Heart left ventricle (tissue), 16 donors: ENCODE measurements around the gene HPN. TPM values are rescaled to one million over a fixed set of nuclear protein-coding genes. Genes with fewer than 3 reads are reported as not detected.

Experiments used
- ATAC-seq, 4 donors: fragments of 200-7000 bp; cut with Tn5 transposase; one replicate each; pipeline ENCODE4 v1.9.1; 2020 to 2022; ENCODE audit warnings: moderate library complexity in 4 of 4, mild to moderate bottlenecking in 3 of 4, moderate number of reproducible peaks in 1 of 4
- DNase-seq, 5 donors: peaks; one replicate each; pipeline ENCODE4 v3.0.0-alpha.2; 2020
- H3K27ac ChIP-seq, 12 donors: fragments of 200-600 bp; sonication (generic) in 4 of 12; one replicate each; pipeline versions ENCODE4 v1.5.0 to v1.8.0; 2016 to 2022; ENCODE audit warnings: mild to moderate bottlenecking in 2 of 12
- H3K27me3 ChIP-seq, 9 donors: fragments of 200-600 bp; sonication (generic) in 2 of 9; one replicate each; pipeline versions ENCODE4 v1.5.1 to v1.8.0; 2016 to 2022; ENCODE audit warnings: mild to moderate bottlenecking in 3 of 9
- H3K36me3 ChIP-seq, 9 donors: fragments of 200-600 bp; sonication (generic) in 2 of 9; one replicate each; pipeline versions ENCODE4 v1.5.0 to v1.8.0; 2018 to 2022; ENCODE audit warnings: mild to moderate bottlenecking in 2 of 9
- H3K4me1 ChIP-seq, 12 donors: fragments of 200-600 bp; sonication (generic) in 4 of 12; one replicate each; pipeline versions ENCODE4 v1.5.0 to v1.8.0; 2016 to 2022; ENCODE audit warnings: mild to moderate bottlenecking in 3 of 12
- H3K4me3 ChIP-seq, 12 donors: fragments of 200-600 bp; sonication (generic) in 4 of 12; one replicate each; pipeline versions ENCODE4 v1.5.0 to v1.8.0; 2017 to 2022; ENCODE audit warnings: mild to moderate bottlenecking in 9 of 12, moderate library complexity in 4 of 12
- H3K9me3 ChIP-seq, 12 donors: fragments of 200-600 bp; sonication (generic) in 4 of 12; one replicate each; pipeline versions ENCODE4 v1.5.0 to v1.8.0; 2016 to 2022; ENCODE audit warnings: mild to moderate bottlenecking in 1 of 12
- CTCF ChIP-seq, 12 donors: fragments of 200-600 bp; sonication (generic) in 4 of 12; IDR thresholded peaks; one replicate each; pipeline versions ENCODE4 v1.5.0 to v1.8.0; 2018 to 2022; ENCODE audit warnings: antibody characterized with exemption in 12 of 12, mild to moderate bottlenecking in 5 of 12
- POLR2A ChIP-seq, 2 donors: fragments of 450-650 bp; IDR thresholded peaks; one replicate each; pipeline ENCODE4 v1.6.1; 2017; ENCODE audit warnings: antibody characterized with exemption in 2 of 2, mild to moderate bottlenecking in 2 of 2, moderate library complexity in 2 of 2
- WGBS, 4 donors: extraction: QIAGEN DNeasy Blood & Tissue Kit in 2 of 4; methylation state at CpG; one replicate each; pipeline versions ENCODE4 v1.1.5 to v1.1.7; 2013 to 2018; 5-methylcytosine and 5-hydroxymethylcytosine counted together
- intact Hi-C, 10 donors: fragments of 100-400 bp; cut with DNase I; formaldehyde crosslinking; loops; one replicate each; pipeline versions ENCODE4 v1.11.1 to v1.14.2; 2022
- polyA plus RNA-seq, 2 donors: library from polyadenylated mRNA; stranded (reverse); fragments of 200-250 nt; gene quantifications; one replicate each; pipeline ENCODE4 v1.2.3, GENCODE V29; 2013
- total RNA-seq, 9 donors: library from RNA; depleted of rRNA in 2 of 9; stranded (reverse); fragments of >200 nt in 2 of 9; fragmentation: NEBNext Ultra II Directional in 3 of 9; extraction: Animal tissue kit (Norgen Biotek cat#: 25700) in 3 of 9; gene quantifications; one replicate each; pipeline versions ENCODE4 v1.1.0 to v1.2.4, GENCODE V29; 2016 to 2023
- donor health status: ischemic (EF 13 %, LVEDD 7.1; RV severe dilation, severe dysfunction).
- donor health status: healthy with polysubstance abuse.
- donor health status: DM: no; HTN: yes; CAD: no.
- donor health status: DM: no; HTN: no; CAD: no.
- donor health status: ischemic (EF 25% LVEDD 6.9; RV normal size, moderate dysfunction).
- donor health status: ischemic (EF 25% LVEDD 5.7; RV mildly dilated, moderate dysfunction).
- donor health status: healthy.
- donor health status: DM: yes; HTN: yes; CAD: no.
- donor health status: ischemic (EF 35%, LVEDD 5.7; RV mildly dilated, moderate dysfunction).
- donor health status: nonischemic (EF 11% LVEDD 7.7; RV severe dilation, severe dysfunction).
- donor health status: DM: yes; HTN: yes; CAD: no.
- donor health status: PGD.
- donor health status: ischemic (EF 29% LVEDD 5.4; RV normal size, mild dysfunction).
- donor health status: nonischemic (EF 23%, LVEDD 6.1; RV moderate dilation, normal function).

HPN gene
- total and polyA plus RNA-seq, 11 donors, result 0.80 to 13.4 (median 3.2) TPM

GRCh38 chr19:35030257-35031071, 11.1 kb upstream of the HPN start, which contains the start of gene SCN1B:
Gene SCN1B, plus strand, starts transcription at chr19:35030470. Its CDS starts 351 bp downstream, at chr19:35030821.
- Histone ChIP-seq H3K36me3 (peaks cover 0 to 40% (median 26%) of the 10 kb centered on the region in 9 donors), H3K27me3 (peaks cover 0 to 7% (median 0%) of the 10 kb centered on the region in 9 donors), H3K9me3 (no peaks in the 10 kb centered on the region), H3K27ac (peak within 1 kb of the TSS in 10 of 12 donors; percentile 42 to 77 (median 55)), H3K4me1 (peaks cover 0 to 22% (median 10%) of the 10 kb centered on the region in 12 donors), H3K4me3 (peak within 1 kb of the TSS; percentile 20 to 81 (median 58))
- TF ChIP-seq CTCF (IDR thresholded peaks at IDR 0.05), result no peak
- TF ChIP-seq POLR2A (IDR thresholded peaks at IDR 0.05), result peak in 1 of 2 donors; percentile 27
- DNase-seq (peak; percentile 69 to 86 (median 76)), ATAC-seq (peak; percentile 25 to 82 (median 76))
- WGBS, 4 donors, result 0 to 1% (median 0%) methylated on average over 15 to 118 of the region's 118 CpGs
- intact Hi-C loops, result no loop called here

GRCh38 chr19:35031072-35031881, 10.2 kb upstream of the HPN start:
- Histone ChIP-seq H3K36me3 (peaks cover 0 to 40% (median 18%) of the 10 kb centered on the region in 9 donors), H3K4me1 (peaks cover 0 to 22% (median 10%) of the 10 kb centered on the region in 12 donors), H3K27me3 (peaks cover 0 to 7% (median 0%) of the 10 kb centered on the region in 9 donors), H3K4me3 (peak overlapping the region; percentile 20 to 81 (median 58)), H3K9me3 (no peaks in the 10 kb centered on the region), H3K27ac (peak overlapping the region in 7 of 12 donors; percentile 30 to 77 (median 57))
- ATAC-seq, result peak in 3 of 4 donors; percentile 26 to 53 (median 35)
- TF ChIP-seq CTCF (IDR thresholded peaks at IDR 0.05) (no peak), POLR2A (IDR thresholded peaks at IDR 0.05) (no peak)
- WGBS, 4 donors, result 8 to 9% (median 8%) methylated on average over 27 to 31 of the region's 31 CpGs
- intact Hi-C loops, result no loop called here
- DNase-seq, result peak in 2 of 5 donors; percentile 56 to 58

GRCh38 chr19:35032356-35032865, 9.1 kb upstream of the HPN start:
- Histone ChIP-seq H3K27ac (no peak overlapping the region), H3K36me3 (peaks cover 0 to 29% (median 8%) of the 10 kb centered on the region in 9 donors), H3K9me3 (no peaks in the 10 kb centered on the region), H3K27me3 (peaks cover 0 to 7% (median 0%) of the 10 kb centered on the region in 9 donors), H3K4me3 (no peak overlapping the region), H3K4me1 (peaks cover 0 to 23% (median 13%) of the 10 kb centered on the region in 12 donors)
- TF ChIP-seq CTCF (IDR thresholded peaks at IDR 0.05) (no peak), POLR2A (IDR thresholded peaks at IDR 0.05) (no peak)
- 95 to 98% (median 95%) methylated on average over 16 to 17 of the region's 17 CpGs for WGBS, 4 donors
- intact Hi-C loops, result no loop called here
- ATAC-seq, result no peak
- no peak for DNase-seq
